H9 (cell line): Measurements from ENCODE around the gene LPAR2. TPM values are rescaled to one million over a fixed set of nuclear protein-coding genes. Genes with fewer than 3 reads are reported as not detected.

Experiments
- DNase-seq: peaks from one replicate; pipeline ENCODE4 v3.0.0-alpha.2; 2017
- H2AFZ ChIP-seq: one replicate; pipeline ENCODE4 v1.6.1; 2013; ENCODE audit warnings: mild to moderate bottlenecking, low read length, control low read depth, moderate library complexity
- H2AK5ac ChIP-seq: 2 replicates; pipeline ENCODE4 v1.6.1; 2013; ENCODE audit warnings: low read length, control low read depth, mixed read lengths; ENCODE audit not compliant: insufficient read length
- H2BK120ac ChIP-seq: one replicate; pipeline ENCODE4 v1.6.1; 2013; ENCODE audit warnings: low read depth, mild to moderate bottlenecking, low read length, control low read depth, inconsistent platforms; ENCODE audit not compliant: poor library complexity, severe bottlenecking
- H2BK12ac ChIP-seq: 2 replicates; pipeline ENCODE4 v1.6.1; 2013; ENCODE audit warnings: low read length, control low read depth, mixed read lengths, low read depth; ENCODE audit not compliant: insufficient read length
- H2BK15ac ChIP-seq: 2 replicates; pipeline ENCODE4 v1.6.1; 2013; ENCODE audit warnings: low read depth, low read length, control low read depth
- H2BK20ac ChIP-seq: one replicate; pipeline ENCODE4 v1.6.1; 2013; ENCODE audit warnings: low read depth, mild to moderate bottlenecking, low read length, control low read depth, inconsistent platforms; ENCODE audit not compliant: poor library complexity, severe bottlenecking
- H2BK5ac ChIP-seq: 2 replicates; pipeline ENCODE4 v1.6.1; 2013; ENCODE audit warnings: low read length, control low read depth, mixed read lengths; ENCODE audit not compliant: insufficient read length
- H3K14ac ChIP-seq: 2 replicates; pipeline ENCODE4 v1.6.1; 2013; ENCODE audit warnings: low read length, control low read depth; ENCODE audit not compliant: insufficient read depth
- H3K18ac ChIP-seq: 2 replicates; pipeline ENCODE4 v1.6.1; 2013; ENCODE audit warnings: low read depth, mild to moderate bottlenecking, mixed read lengths, low read length, control low read depth; ENCODE audit not compliant: insufficient read length
- H3K23ac ChIP-seq: 2 replicates; pipeline ENCODE4 v1.6.1; 2013; ENCODE audit warnings: low read length, control low read depth, mixed read lengths, low read depth; ENCODE audit not compliant: insufficient read length
- H3K23me2 ChIP-seq: 2 replicates; pipeline ENCODE4 v1.6.1; 2013; ENCODE audit warnings: low read depth, mild to moderate bottlenecking, mixed read lengths, low read length, control low read depth; ENCODE audit not compliant: insufficient read length, poor library complexity, severe bottlenecking
- H3K27ac ChIP-seq: 2 replicates; pipeline ENCODE4 v1.5.1; 2013; ENCODE audit warnings: low read length, control low read depth, mixed read lengths, low read depth; ENCODE audit not compliant: insufficient read length
- H3K27me3 ChIP-seq: 2 replicates; pipeline ENCODE4 v1.6.1; 2013; ENCODE audit warnings: low read length, control low read depth, inconsistent platforms; ENCODE audit not compliant: insufficient read depth
- H3K4ac ChIP-seq: 2 replicates; pipeline ENCODE4 v1.6.1; 2013; ENCODE audit warnings: low read depth, mild to moderate bottlenecking, control low read depth, inconsistent platforms, low read length, moderate library complexity
- H3K4me1 ChIP-seq: 2 replicates; pipeline ENCODE4 v1.6.1; 2013; ENCODE audit warnings: low read length, control low read depth, inconsistent platforms; ENCODE audit not compliant: insufficient read depth
- H3K4me2 ChIP-seq: 2 replicates; pipeline ENCODE4 v1.6.1; 2013; ENCODE audit warnings: low read length, control low read depth, mixed read lengths; ENCODE audit not compliant: insufficient read length, insufficient read depth
- H3K56ac ChIP-seq: 2 replicates; pipeline ENCODE4 v1.6.1; 2013; ENCODE audit warnings: low read depth, mild to moderate bottlenecking, mixed read lengths, low read length, control low read depth; ENCODE audit not compliant: insufficient read length
- H3K79me1 ChIP-seq: 2 replicates; pipeline ENCODE4 v1.6.1; 2013; ENCODE audit warnings: low read depth, mild to moderate bottlenecking, moderate library complexity, low read length, control low read depth, inconsistent platforms; ENCODE audit not compliant: insufficient read depth, poor library complexity, severe bottlenecking
- H3K79me2 ChIP-seq: 2 replicates; pipeline ENCODE4 v1.6.1; 2013; ENCODE audit warnings: low read length, control low read depth, inconsistent platforms; ENCODE audit not compliant: insufficient read depth
- H3K9ac ChIP-seq: 2 replicates; pipeline ENCODE4 v1.6.1; 2013; ENCODE audit warnings: low read length, control low read depth, mixed read lengths; ENCODE audit not compliant: insufficient read length; ENCODE audit errors: extremely low read depth
- H3K9me3 ChIP-seq: one replicate; pipeline ENCODE4 v1.6.1; 2013; ENCODE audit warnings: low read depth, low read length, inconsistent platforms; ENCODE audit not compliant: control insufficient read depth
- H3T11ph ChIP-seq: one replicate; pipeline ENCODE4 v1.6.1; 2013; ENCODE audit warnings: mild to moderate bottlenecking, low read length, control low read depth, inconsistent platforms
- H4K20me1 ChIP-seq: one replicate; pipeline ENCODE4 v1.6.1; 2013; ENCODE audit not compliant: control insufficient read depth, insufficient read length, insufficient read depth
- H4K5ac ChIP-seq: 2 replicates; pipeline ENCODE4 v1.6.1; 2013; ENCODE audit warnings: low read depth, mild to moderate bottlenecking, mixed read lengths, low read length, control low read depth; ENCODE audit not compliant: insufficient read length
- H4K8ac ChIP-seq: replicated peaks from 2 replicates; pipeline ENCODE4 v1.6.1; 2013; ENCODE audit warnings: low read length, control low read depth, mixed read lengths, low read depth; ENCODE audit not compliant: insufficient read length
- H4K91ac ChIP-seq: 2 replicates; pipeline ENCODE4 v1.6.1; 2013; ENCODE audit warnings: low read depth, mild to moderate bottlenecking, moderate library complexity, mixed read lengths, low read length, control low read depth; ENCODE audit not compliant: insufficient read length
- H3K27ac Mint-ChIP-seq, 3 experiments: 2 replicates in 2 of 3; 3 replicates in 1 of 3; pipeline ENCODE4 v1.8.0; 2020 to 2021; ENCODE audit warnings: mixed read lengths in 3 of 3, mild to moderate bottlenecking in 1 of 3, moderate library complexity in 1 of 3
- H3K27me3 Mint-ChIP-seq: 2 replicates; pipeline ENCODE4 v1.8.0; 2021; ENCODE audit warnings: low read depth, mild to moderate bottlenecking, moderate library complexity, mixed read lengths
- H3K36me3 Mint-ChIP-seq, 3 experiments: 2 replicates in 2 of 3; 3 replicates in 1 of 3; pipeline ENCODE4 v1.8.0; 2020 to 2021; ENCODE audit warnings: low read depth in 3 of 3, mixed read lengths in 3 of 3; ENCODE audit not compliant: insufficient read depth in 1 of 3
- H3K4me1 Mint-ChIP-seq, 2 experiments: 2 replicates each; pipeline ENCODE4 v1.8.0; 2020; ENCODE audit warnings: mixed read lengths in 2 of 2
- H3K4me3 Mint-ChIP-seq, 2 experiments: 2 replicates in 1 of 2; 3 replicates in 1 of 2; pipeline ENCODE4 v1.8.0; 2020 to 2021; ENCODE audit warnings: mild to moderate bottlenecking in 2 of 2, mixed read lengths in 2 of 2, moderate library complexity in 1 of 2
- H3K9me3 Mint-ChIP-seq, 2 experiments: 2 replicates in 1 of 2; 3 replicates in 1 of 2; pipeline ENCODE4 v1.8.0; 2020; ENCODE audit warnings: mild to moderate bottlenecking in 2 of 2, mixed read lengths in 2 of 2, moderate library complexity in 1 of 2
- WGBS: extraction: QIAGEN DNeasy Blood & Tissue Kit; methylation state at CpG from one replicate; pipeline ENCODE4 v1.1.7; 2013; ENCODE audit warnings: missing lambda C conversion rate, low lambda C conversion rate, mixed read lengths; ENCODE audit not compliant: insufficient read length; ENCODE audit errors: extremely low coverage; 5-methylcytosine and 5-hydroxymethylcytosine counted together
- total RNA-seq: library from RNA; stranded (reverse); gene quantifications from 2 replicates; pipeline ENCODE4 v1.2.1, GENCODE V29; 2021
- TF ChIP-seq, protein P1 (sequence below): fragments of 200-600 bp; sonication (generic); conservative IDR thresholded peaks from 3 replicates; pipeline ENCODE4 v1.8.0; 2021; ENCODE audit warnings: antibody characterized with exemption, mild to moderate bottlenecking

Gene LPAR2
- total RNA-seq, 1 experiment from 2014 or later = 51.8 TPM

DNA sequence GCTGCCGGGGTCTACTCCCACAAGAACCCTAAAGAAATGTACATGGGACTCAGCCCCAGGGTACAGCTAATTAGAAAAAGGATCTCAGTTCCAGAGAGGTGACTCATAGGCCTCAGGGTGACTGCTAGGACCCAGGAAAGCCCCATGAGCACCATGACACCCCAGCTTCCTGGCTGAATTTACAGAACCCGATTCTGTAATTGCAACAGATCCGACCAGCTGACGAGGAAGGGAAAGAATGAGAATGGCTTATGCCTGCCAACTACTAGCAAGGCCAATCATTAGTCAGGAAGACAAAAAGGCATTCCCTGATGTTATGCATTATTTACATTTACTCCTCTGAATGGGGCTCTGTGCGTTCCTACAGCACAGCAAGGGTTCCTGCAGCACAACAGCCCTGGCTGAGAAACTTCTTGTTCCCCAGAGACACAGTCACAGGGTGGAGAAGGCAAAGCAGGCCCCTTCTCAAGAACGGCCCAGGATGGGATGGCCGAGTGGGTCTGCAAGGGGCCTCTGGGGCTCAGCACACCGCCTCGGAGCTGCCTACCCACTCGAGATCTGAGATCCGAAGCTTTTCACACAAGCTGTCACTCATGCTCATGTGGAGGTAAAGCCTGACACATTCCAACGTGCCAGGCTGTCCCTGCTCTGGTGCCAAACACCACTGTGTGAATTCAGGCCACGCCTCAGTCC, 36.7 kb downstream of the LPAR2 start:
- Histone ChIP-seq H2BK5ac (no peak overlapping the region), H2BK120ac (no peak overlapping the region), H4K5ac (no peak overlapping the region), H2BK15ac (no peak overlapping the region), H3T11ph (no peak overlapping the region), H3K23ac (no peak overlapping the region), H3K4ac (no peak overlapping the region), H3K9ac (no peak overlapping the region), H4K91ac (no peak overlapping the region), H2BK12ac (no peak overlapping the region), H3K9me3 (no peaks in the 10 kb centered on the region), H3K14ac (no peak overlapping the region), H3K4me2 (no peak overlapping the region), H3K23me2 (no peaks in the 10 kb centered on the region), H3K27ac (no peak overlapping the region), H3K18ac (no peak overlapping the region), H3K79me1 (no peaks in the 10 kb centered on the region), H3K27me3 (no peaks in the 10 kb centered on the region), H3K79me2 (no peaks in the 10 kb centered on the region), H2AK5ac (no peak overlapping the region), H4K8ac (no peak overlapping the region), H3K4me1 (peaks cover 10% of the 10 kb centered on the region; the same call in 1 of the 2 replicates), H2BK20ac (no peak overlapping the region), H4K20me1 (no peaks in the 10 kb centered on the region), H3K56ac (no peak overlapping the region), H2AFZ (no peak overlapping the region)
- Mint-ChIP-seq H3K36me3 (no peaks in the 10 kb centered on the region), H3K27me3 (no peaks in the 10 kb centered on the region), H3K4me1 (peaks cover 14 to 24% of the 10 kb centered on the region in 2 experiments), H3K4me3 (peak overlapping the region in 1 of 2 experiments; percentile 50; a peak in 2 of 5 replicates), H3K9me3 (no peaks in the 10 kb centered on the region; a peak in 1 of 5 replicates), H3K27ac (peak overlapping the region; percentile 88 to 95 (median 88); a peak in 6 of 7 replicates)
- no CpG with 5 or more reads among the region's 13 CpGs for WGBS
- peak; percentile 50 for DNase-seq
- TF ChIP-seq, protein P1, sequence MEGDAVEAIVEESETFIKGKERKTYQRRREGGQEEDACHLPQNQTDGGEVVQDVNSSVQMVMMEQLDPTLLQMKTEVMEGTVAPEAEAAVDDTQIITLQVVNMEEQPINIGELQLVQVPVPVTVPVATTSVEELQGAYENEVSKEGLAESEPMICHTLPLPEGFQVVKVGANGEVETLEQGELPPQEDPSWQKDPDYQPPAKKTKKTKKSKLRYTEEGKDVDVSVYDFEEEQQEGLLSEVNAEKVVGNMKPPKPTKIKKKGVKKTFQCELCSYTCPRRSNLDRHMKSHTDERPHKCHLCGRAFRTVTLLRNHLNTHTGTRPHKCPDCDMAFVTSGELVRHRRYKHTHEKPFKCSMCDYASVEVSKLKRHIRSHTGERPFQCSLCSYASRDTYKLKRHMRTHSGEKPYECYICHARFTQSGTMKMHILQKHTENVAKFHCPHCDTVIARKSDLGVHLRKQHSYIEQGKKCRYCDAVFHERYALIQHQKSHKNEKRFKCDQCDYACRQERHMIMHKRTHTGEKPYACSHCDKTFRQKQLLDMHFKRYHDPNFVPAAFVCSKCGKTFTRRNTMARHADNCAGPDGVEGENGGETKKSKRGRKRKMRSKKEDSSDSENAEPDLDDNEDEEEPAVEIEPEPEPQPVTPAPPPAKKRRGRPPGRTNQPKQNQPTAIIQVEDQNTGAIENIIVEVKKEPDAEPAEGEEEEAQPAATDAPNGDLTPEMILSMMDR = no peak
